K562 (cell line): Measurements from ENCODE around the gene MVK. TPM values are rescaled to one million over a fixed set of nuclear protein-coding genes. Genes with fewer than 3 reads are reported as not detected.

Experiments used
- ATAC-seq: fragments of 200-7000 bp; cut with Tn5 transposase; 3 replicates; pipeline ENCODE4 v1.9.1; 2020; ENCODE audit warnings: moderate library complexity
- BruUV-seq: library from RNA; stranded (reverse); fragments of 400-500 nt; replicated peaks from 2 replicates; lab custom pipeline; 2021; lab: Mats Ljungman, UMichigan
- CTCF ChIA-PET: fragments of 300-600 bp; formaldehyde crosslinking; extraction: SDS; loops from one replicate; lab custom pipeline; 2021; ENCODE audit warnings: low intra/inter-chr PET ratio; lab: Yijun Ruan, JAX
- POLR2A ChIA-PET: fragments of 300-600, 350-650 bp; sonication (Branson Sonifier 250); formaldehyde crosslinking; extraction: SDS; loops from one replicate; lab custom pipeline; 2021; ENCODE audit warnings: antibody characterized with exemption, inconsistent platforms; lab: Yijun Ruan, JAX
- DNase-seq, 4 experiments: peaks; one replicate each; pipeline versions ENCODE4 v3.0.0 to v3.0.0-alpha.2; 2011 to 2018; ENCODE audit warnings: low spot score in 3 of 4, mixed read lengths in 3 of 4; ENCODE audit errors: extremely low read depth in 1 of 4
- FAIRE-seq: peaks from 2 replicates; lab custom pipeline; 2011; peaks lifted over from hg19 to GRCh38; lab: Jason Lieb, UNC
- H2AFZ ChIP-seq: 2 replicates; pipeline ENCODE4 v1.6.0; 2011; ENCODE audit warnings: low read depth, low read length, control low read depth, inconsistent platforms
- H3K27ac ChIP-seq: fragments of 200-600 bp; 3 replicates; pipeline ENCODE4 v1.8.0; 2011; ENCODE audit warnings: low read depth, mild to moderate bottlenecking, control low read depth, inconsistent platforms, low read length, moderate library complexity, mixed read lengths; ENCODE audit errors: extremely low read depth
- H3K27me3 ChIP-seq, 2 experiments: fragments of 300-600 bp in 1 of 2; 2 replicates in 1 of 2; 3 replicates in 1 of 2; pipeline versions ENCODE4 v1.6.0 to v1.8.0; 2011; ENCODE audit warnings: inconsistent platforms in 2 of 2, low read length in 2 of 2, mild to moderate bottlenecking in 1 of 2, mixed read lengths in 1 of 2, moderate library complexity in 1 of 2; ENCODE audit not compliant: control insufficient read depth in 2 of 2, insufficient read depth in 2 of 2
- H3K36me3 ChIP-seq: fragments of 300-600 bp; 3 replicates; pipeline ENCODE4 v1.8.0; 2011; ENCODE audit warnings: mild to moderate bottlenecking, low read length, inconsistent platforms; ENCODE audit not compliant: control insufficient read depth, insufficient read depth
- H3K4me1 ChIP-seq, 2 experiments: fragments of 200-600 bp in 1 of 2; replicated peaks in 1 of 2; 2 replicates in 1 of 2; 3 replicates in 1 of 2; pipeline versions ENCODE4 v1.5.1 to v1.8.0; 2011; ENCODE audit warnings: inconsistent platforms in 2 of 2, low read length in 2 of 2, mild to moderate bottlenecking in 1 of 2, mixed read lengths in 1 of 2, moderate library complexity in 1 of 2; ENCODE audit not compliant: control insufficient read depth in 2 of 2, insufficient read depth in 2 of 2
- H3K4me2 ChIP-seq: 2 replicates; pipeline ENCODE4 v1.6.1; 2011; ENCODE audit warnings: low read length, control low read depth, inconsistent platforms, mixed read lengths; ENCODE audit not compliant: insufficient read depth
- H3K4me3 ChIP-seq: fragments of 200-600 bp; sonication (generic), shearing (Covaris generic); 2 replicates; pipeline ENCODE4 v1.5.1; 2016; ENCODE audit warnings: control low read depth, inconsistent platforms
- H3K79me2 ChIP-seq: fragments of 200-600 bp; 3 replicates; pipeline ENCODE4 v1.8.0; 2011; ENCODE audit warnings: low read length, inconsistent platforms; ENCODE audit not compliant: control insufficient read depth, insufficient read depth
- H3K9ac ChIP-seq, 2 experiments: 2 replicates each; pipeline versions ENCODE4 v1.6.0 to v1.6.1; 2011; ENCODE audit warnings: low read depth in 2 of 2, low read length in 2 of 2, control low read depth in 1 of 2, inconsistent platforms in 1 of 2, mild to moderate bottlenecking in 1 of 2, mixed read lengths in 1 of 2; ENCODE audit not compliant: insufficient read depth in 1 of 2
- H3K9me1 ChIP-seq: one replicate; pipeline ENCODE4 v1.6.0; 2011; ENCODE audit warnings: inconsistent platforms, mild to moderate bottlenecking, low read length, moderate library complexity; ENCODE audit not compliant: control insufficient read depth, insufficient read depth
- H3K9me3 ChIP-seq: replicated peaks from 2 replicates; pipeline ENCODE4 v1.5.1; 2011; ENCODE audit warnings: low read depth, low read length, inconsistent platforms; ENCODE audit not compliant: control insufficient read depth, insufficient read depth
- H4K20me1 ChIP-seq: replicated peaks from 2 replicates; pipeline ENCODE4 v1.6.1; 2011; ENCODE audit warnings: low read length, inconsistent platforms, mixed read lengths; ENCODE audit not compliant: control insufficient read depth, insufficient read depth
- CBFA2T3 ChIP-seq: fragments of 450-650 bp; IDR thresholded peaks from 2 replicates; pipeline ENCODE4 v1.6.1; 2017
- CREM ChIP-seq: IDR thresholded peaks from 2 replicates; pipeline ENCODE4 v1.6.1; 2014; ENCODE audit warnings: antibody characterized with exemption, low read depth
- DDX20 ChIP-seq: fragments of 450-650 bp; IDR thresholded peaks from 2 replicates; pipeline ENCODE4 v1.6.1; 2016; ENCODE audit warnings: missing genetic modification characterization, low read depth, mild to moderate bottlenecking, missing compliant biosample characterization, moderate library complexity
- YBX1 ChIP-seq: fragments of 450-650 bp; IDR thresholded peaks from 2 replicates; pipeline ENCODE4 v1.7.1; 2016; ENCODE audit warnings: mild to moderate bottlenecking
- ZKSCAN8 ChIP-seq: fragments of 200-800 bp; sonication (Bioruptor generic); IDR thresholded peaks from 2 replicates; pipeline ENCODE4 v1.6.1; 2016; ENCODE audit warnings: missing genetic modification characterization, missing compliant biosample characterization
- WGBS: fragments of 100-300 bp; shearing (Covaris generic); methylation state at CpG from one replicate; pipeline ENCODE4 v1.1.6; 2016; ENCODE audit warnings: low coverage, mixed read lengths; ENCODE audit not compliant: insufficient coverage; ENCODE audit errors: missing lambda C conversion rate; 5-methylcytosine and 5-hydroxymethylcytosine counted together
- in situ Hi-C: fragments of 300-500 bp; cut with MboI; formaldehyde crosslinking; loops from 4 replicates; pipeline ENCODE4 v1.15.0; 2018; ENCODE audit warnings: inconsistent platforms, mixed read lengths
- intact Hi-C: fragments of 100-400 bp; cut with micrococcal nuclease; formaldehyde crosslinking; loops from 2 replicates; pipeline ENCODE4 v1.14.2; 2022
- polyA plus RNA-seq, 8 experiments: library from polyadenylated mRNA; depleted of rRNA in 4 of 8; stranded (reverse) in 5 of 8; unstranded in 3 of 8; fragments of >200 nt; fragmentation: Nextera tagmentation in 2 of 8; fragmentation: Illumina TruSeq in 1 of 8; extraction: Ambion mirVana in 2 of 8; extraction: Trizol in 1 of 8; gene quantifications; 2 replicates each; pipeline versions ENCODE4 v1.2.1 to v1.2.3, GENCODE V29; 2011 to 2014; ENCODE audit warnings: inconsistent platforms in 1 of 8, missing spikeins in 1 of 8
- total RNA-seq, 7 experiments: library from RNA; depleted of rRNA in 6 of 7; stranded (reverse); fragments of >200 nt in 6 of 7; fragmentation: Illumina TruSeq in 2 of 7; extraction: Trizol in 2 of 7; gene quantifications; 2 replicates each; pipeline versions ENCODE4 v1.2.1 to v1.2.3, GENCODE V29; 2011 to 2021; ENCODE audit warnings: low replicate concordance in 1 of 7
- TF ChIP-seq, protein P1 (sequence below), 2 experiments: fragments of 250-450 bp in 1 of 2; fragments of 450-650 bp in 1 of 2; sonication (Bioruptor Pico) in 1 of 2; IDR thresholded peaks; 2 replicates each; pipeline versions ENCODE4 v1.6.1 to v1.8.0; 2016 to 2021; ENCODE audit warnings: mild to moderate bottlenecking in 2 of 2, moderate library complexity in 2 of 2, missing compliant biosample characterization in 1 of 2, missing genetic modification characterization in 1 of 2
- TF ChIP-seq, protein P2 (sequence below): sonication (generic); formaldehyde crosslinking; IDR thresholded peaks from 2 replicates; pipeline ENCODE4 v1.8.0; 2022; ENCODE audit warnings: mild to moderate bottlenecking, missing genetic modification reagents
- TF ChIP-seq, protein P3 (sequence below), 2 experiments: fragments of 450-650 bp; IDR thresholded peaks; 2 replicates each; pipeline ENCODE4 v1.6.1; 2016; ENCODE audit warnings: mild to moderate bottlenecking in 2 of 2, borderline replicate concordance in 1 of 2, low read depth in 1 of 2, moderate library complexity in 1 of 2
- TF ChIP-seq, protein P4 (sequence below): sonication (generic); formaldehyde crosslinking; IDR thresholded peaks from 2 replicates; pipeline ENCODE4 v1.8.0; 2022; ENCODE audit warnings: mild to moderate bottlenecking, low read depth, missing genetic modification reagents

MVK gene
- total and polyA plus RNA-seq, 9 of the 15 experiments (the other 6 are each of a cell fraction or from before 2014, with no cell fraction given), result 0.41 to 33.6 (median 18.8) TPM

DNA sequence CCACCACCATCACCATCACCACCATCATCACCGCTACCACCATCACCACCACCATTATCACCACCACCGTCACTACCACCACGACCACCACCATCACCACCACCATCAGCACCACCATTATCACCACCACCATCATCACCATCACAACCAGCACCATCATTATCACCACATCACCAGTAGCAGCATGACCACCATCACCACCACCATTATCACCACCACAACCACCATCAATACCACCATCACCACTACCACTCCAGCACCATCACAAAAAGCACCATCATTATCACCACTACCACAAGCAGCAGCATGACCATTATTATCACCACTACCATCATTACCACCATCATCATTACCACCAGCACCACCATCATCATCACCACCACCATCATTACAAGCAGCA is 62.1 kb downstream of the MVK start (continued):
- TF ChIP-seq YBX1, result 0 out of 2 replicates have a peak, but pooled peaks have one; percentile 14
- TF ChIP-seq, protein P1, sequence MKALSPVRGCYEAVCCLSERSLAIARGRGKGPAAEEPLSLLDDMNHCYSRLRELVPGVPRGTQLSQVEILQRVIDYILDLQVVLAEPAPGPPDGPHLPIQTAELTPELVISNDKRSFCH (CRISPR knock-in tag; IDR thresholded peaks at IDR 0.05), result no peak
- TF ChIP-seq, protein P1 (tag; IDR thresholded peaks at IDR 0.05), result no peak

DNA sequence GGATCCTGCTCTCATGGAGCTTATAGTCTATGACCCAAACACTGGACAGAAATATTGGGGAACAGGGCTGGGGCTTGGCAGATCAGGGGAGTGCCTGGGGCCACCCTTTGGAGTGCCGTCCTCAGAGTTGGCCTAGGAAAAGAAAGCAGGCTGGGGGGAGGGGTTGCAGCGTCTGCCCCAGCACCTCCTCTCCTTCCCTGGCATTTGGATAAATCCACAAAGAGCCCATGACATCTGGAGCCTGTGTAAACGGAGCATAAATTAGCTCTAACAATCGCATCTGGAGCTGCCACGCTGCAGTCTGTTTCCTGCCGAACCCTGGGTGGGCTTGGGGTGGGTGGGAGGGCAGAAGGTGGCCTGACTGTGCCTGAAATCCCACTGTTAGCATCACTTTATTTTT is 63.8 kb downstream of the MVK start:
- Histone ChIP-seq H3K36me3 (no peaks in the 10 kb centered on the region), H3K27me3 (peaks cover 0 to 12% of the 10 kb centered on the region in 2 experiments; a peak in 1 of 5 replicates), H2AFZ (no peak overlapping the region), H3K79me2 (no peaks in the 10 kb centered on the region), H4K20me1 (no peaks in the 10 kb centered on the region), H3K4me1 (no peaks in the 10 kb centered on the region), H3K27ac (no peak overlapping the region), H3K9me1 (no peaks in the 10 kb centered on the region), H3K9me3 (no peaks in the 10 kb centered on the region; the same call in 1 of the 2 replicates), H3K4me3 (no peak overlapping the region), H3K9ac (no peak overlapping the region), H3K4me2 (no peak overlapping the region)
- no TSS peak for BruUV-seq
- FAIRE-seq (no peak), ATAC-seq (no peak), DNase-seq (no peak)
- in situ Hi-C loops, result no loop called here
- POLR2A ChIA-PET, result no interaction called here
- intact Hi-C loops, result no loop called here
- 3% methylated on average over 6 of the region's 6 CpGs for WGBS
- CTCF ChIA-PET, result no interaction called here
- TF ChIP-seq ZKSCAN8 (CRISPR knock-in tag) (no peak), CREM (no peak), DDX20 (tag) (no peak), CBFA2T3 (no peak)
- TF ChIP-seq, protein P2, sequence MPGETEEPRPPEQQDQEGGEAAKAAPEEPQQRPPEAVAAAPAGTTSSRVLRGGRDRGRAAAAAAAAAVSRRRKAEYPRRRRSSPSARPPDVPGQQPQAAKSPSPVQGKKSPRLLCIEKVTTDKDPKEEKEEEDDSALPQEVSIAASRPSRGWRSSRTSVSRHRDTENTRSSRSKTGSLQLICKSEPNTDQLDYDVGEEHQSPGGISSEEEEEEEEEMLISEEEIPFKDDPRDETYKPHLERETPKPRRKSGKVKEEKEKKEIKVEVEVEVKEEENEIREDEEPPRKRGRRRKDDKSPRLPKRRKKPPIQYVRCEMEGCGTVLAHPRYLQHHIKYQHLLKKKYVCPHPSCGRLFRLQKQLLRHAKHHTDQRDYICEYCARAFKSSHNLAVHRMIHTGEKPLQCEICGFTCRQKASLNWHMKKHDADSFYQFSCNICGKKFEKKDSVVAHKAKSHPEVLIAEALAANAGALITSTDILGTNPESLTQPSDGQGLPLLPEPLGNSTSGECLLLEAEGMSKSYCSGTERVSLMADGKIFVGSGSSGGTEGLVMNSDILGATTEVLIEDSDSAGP (CRISPR knock-in tag), result no peak
- TF ChIP-seq, protein P3, sequence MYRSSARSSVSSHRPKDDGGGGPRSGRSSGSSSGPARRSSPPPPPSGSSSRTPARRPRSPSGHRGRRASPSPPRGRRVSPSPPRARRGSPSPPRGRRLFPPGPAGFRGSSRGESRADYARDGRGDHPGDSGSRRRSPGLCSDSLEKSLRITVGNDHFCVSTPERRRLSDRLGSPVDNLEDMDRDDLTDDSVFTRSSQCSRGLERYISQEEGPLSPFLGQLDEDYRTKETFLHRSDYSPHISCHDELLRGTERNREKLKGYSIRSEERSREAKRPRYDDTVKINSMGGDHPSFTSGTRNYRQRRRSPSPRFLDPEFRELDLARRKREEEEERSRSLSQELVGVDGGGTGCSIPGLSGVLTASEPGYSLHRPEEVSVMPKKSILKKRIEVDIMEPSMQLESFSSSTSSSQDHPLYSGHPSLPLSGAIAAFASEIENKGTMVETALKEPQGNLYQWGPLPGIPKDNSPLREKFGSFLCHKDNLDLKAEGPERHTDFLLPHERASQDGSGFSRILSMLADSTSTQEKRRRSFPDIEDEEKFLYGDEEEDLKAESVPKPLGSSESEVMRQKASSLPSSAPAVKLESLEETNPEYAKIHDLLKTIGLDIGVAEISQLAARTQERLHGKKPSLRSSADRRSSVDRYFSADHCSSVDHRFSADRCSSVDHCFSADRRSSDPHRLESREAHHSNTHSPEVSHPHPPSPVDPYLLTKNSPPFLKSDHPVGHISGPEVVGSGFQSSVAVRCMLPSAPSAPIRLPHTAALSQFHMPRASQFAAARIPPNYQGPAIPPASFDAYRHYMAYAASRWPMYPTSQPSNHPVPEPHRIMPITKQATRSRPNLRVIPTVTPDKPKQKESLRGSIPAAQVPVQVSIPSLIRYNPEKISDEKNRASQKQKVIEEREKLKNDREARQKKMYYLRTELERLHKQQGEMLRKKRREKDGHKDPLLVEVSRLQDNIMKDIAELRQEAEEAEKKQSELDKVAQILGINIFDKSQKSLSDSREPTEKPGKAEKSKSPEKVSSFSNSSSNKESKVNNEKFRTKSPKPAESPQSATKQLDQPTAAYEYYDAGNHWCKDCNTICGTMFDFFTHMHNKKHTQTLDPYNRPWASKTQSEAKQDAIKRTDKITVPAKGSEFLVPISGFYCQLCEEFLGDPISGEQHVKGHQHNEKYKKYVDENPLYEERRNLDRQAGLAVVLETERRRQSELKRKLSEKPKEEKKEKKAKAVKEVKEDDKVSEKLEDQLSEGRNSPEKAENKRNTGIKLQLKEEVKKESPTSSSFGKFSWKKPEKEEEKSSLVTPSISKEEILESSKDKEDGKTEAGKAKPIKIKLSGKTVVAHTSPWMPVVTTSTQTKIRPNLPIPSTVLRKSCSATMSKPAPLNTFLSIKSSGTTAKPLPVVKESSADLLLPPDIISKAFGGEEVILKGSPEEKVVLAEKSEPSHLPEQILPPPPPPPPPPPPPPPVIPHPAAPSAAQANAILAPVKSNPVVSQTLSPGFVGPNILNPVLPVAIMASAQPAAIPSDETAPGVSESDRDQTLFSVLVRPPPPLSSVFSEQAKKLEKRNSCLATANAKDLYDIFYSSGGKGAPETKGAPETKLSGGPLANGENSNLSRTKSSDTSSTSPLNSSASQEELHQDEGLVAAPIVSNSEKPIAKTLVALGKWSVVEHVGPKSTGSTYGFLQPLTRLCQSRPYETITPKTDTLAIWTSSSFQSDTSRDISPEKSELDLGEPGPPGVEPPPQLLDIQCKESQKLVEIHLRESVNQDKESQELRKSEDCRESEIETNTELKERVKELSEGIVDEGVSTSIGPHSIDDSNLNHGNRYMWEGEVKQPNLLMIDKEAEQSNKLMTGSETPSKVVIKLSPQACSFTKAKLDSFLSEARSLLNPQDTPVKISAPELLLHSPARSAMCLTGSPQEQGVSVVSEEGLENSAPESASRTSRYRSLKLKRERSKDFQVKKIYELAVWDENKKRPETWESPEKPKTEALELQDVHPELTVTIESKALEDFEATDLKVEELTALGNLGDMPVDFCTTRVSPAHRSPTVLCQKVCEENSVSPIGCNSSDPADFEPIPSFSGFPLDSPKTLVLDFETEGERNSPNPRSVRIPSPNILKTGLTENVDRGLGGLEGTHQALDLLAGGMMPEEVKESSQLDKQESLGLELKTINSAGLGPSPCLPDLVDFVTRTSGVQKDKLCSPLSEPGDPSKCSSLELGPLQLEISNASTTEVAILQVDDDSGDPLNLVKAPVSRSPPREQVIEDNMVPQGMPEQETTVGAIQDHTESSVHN (IDR thresholded peaks at IDR 0.05; ENCODE audit: borderline replicate concordance in 1 of 2, low read depth in 1 of 2), result no peak
- TF ChIP-seq, protein P4, sequence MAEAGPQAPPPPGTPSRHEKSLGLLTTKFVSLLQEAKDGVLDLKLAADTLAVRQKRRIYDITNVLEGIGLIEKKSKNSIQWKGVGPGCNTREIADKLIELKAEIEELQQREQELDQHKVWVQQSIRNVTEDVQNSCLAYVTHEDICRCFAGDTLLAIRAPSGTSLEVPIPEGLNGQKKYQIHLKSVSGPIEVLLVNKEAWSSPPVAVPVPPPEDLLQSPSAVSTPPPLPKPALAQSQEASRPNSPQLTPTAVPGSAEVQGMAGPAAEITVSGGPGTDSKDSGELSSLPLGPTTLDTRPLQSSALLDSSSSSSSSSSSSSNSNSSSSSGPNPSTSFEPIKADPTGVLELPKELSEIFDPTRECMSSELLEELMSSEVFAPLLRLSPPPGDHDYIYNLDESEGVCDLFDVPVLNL (CRISPR knock-in tag), result no peak
